ENCODE data around the gene CTNND2. TPM values are rescaled to one million over a fixed set of nuclear protein-coding genes. Genes with fewer than 3 reads are reported as not detected.

CTNND2 gene
- total and polyA plus RNA-seq, 2 donors (not counting 1 experiment from before 2014, with no cell fraction given) = not detected

DNA sequence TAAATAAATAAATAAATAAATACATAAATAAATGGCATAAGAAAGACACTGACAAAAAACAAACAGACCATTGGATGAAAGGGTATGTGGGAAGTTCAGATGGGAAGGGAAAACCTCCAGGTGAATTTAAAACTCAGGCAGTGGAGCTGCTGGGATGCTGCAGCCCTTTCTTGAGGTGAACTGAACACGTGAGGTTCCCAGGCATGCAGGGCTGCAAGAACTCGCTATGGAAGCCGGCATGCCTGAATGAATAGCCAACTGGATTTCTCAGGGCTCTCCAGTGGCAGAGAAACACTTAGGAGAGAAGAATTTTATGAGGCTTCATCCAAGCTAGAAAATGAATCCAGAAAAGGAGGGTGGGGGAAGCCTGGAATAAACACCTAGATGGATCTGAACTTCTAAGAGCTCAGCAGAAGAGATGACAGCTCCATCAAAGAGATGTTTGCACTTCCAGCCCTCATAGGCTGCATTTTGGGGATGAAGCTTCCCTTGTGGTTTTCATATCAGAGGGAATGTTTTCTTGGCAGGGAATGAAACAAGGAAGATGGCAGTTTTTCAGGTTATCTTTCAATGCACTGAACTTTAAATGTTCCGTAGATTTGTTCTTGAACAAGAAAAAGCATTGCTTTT lies 919.0 kb downstream of the CTNND2 start:
- Histone ChIP-seq H3K36me3 (replicated peaks in 1 of 2; ENCODE audit: control extremely low read depth in 1 of 2, control insufficient read depth in 1 of 2, extremely low read depth in 1 of 2, insufficient read depth in 2 of 2, low read length in 1 of 2) (no peaks in the 10 kb centered on the region), H3K27me3 (replicated peaks in 1 of 4; ENCODE audit: control extremely low read depth in 1 of 4, control insufficient read depth in 3 of 4, insufficient read depth in 4 of 4, low read length in 3 of 4) (peaks cover 0 to 29% (median 2%) of the 10 kb centered on the region in 4 experiments), H2AFZ (ENCODE audit: insufficient read depth, low read depth, low read length, poor library complexity, severe bottlenecking) (no peak overlapping the region), H3K9ac (ENCODE audit: low read length) (no peak overlapping the region), H3K79me2 (ENCODE audit: control insufficient read depth, insufficient read depth, low read length) (no peaks in the 10 kb centered on the region), H3K27ac (ENCODE audit: low read length in 2 of 2) (no peak overlapping the region), H3K4me1 (ENCODE audit: control insufficient read depth in 2 of 2, insufficient read depth in 2 of 2, low read length in 2 of 2) (peaks cover 4 to 5% of the 10 kb centered on the region in 2 donors), H3K4me3 (ENCODE audit: control extremely low read depth in 1 of 5, extremely low read depth in 1 of 5, insufficient read depth in 1 of 5, low read depth in 2 of 5, low read length in 4 of 5) (no peak overlapping the region), H3K9me3 (ENCODE audit: control extremely low read depth in 1 of 3, control insufficient read depth in 2 of 3, insufficient read depth in 1 of 3, low read length in 2 of 3) (no peaks in the 10 kb centered on the region), H4K20me1 (ENCODE audit: control insufficient read depth, insufficient read depth, low read length, poor library complexity, severe bottlenecking) (no peaks in the 10 kb centered on the region), H3K4me2 (replicated peaks; ENCODE audit: low read depth, low read length, poor library complexity, severe bottlenecking) (no peak overlapping the region)
- Mint-ChIP-seq H3K27ac (no peak overlapping the region), H3K4me1 (peaks cover 8% of the 10 kb centered on the region), H3K4me3 (no peak overlapping the region), H3K27me3 (peaks cover 30% of the 10 kb centered on the region), H3K9me3 (ENCODE audit: insufficient read depth) (no peaks in the 10 kb centered on the region)
- ChIA-PET POLR2A (no interaction called here), CTCF (no interaction called here)
- intact Hi-C loops (cut with micrococcal nuclease) = no loop called here
- 90% methylated on average over 4 of the region's 4 CpGs for WGBS (ENCODE audit: insufficient coverage)
- TF ChIP-seq EZH2 (IDR thresholded peaks at IDR 0.05; ENCODE audit: borderline replicate concordance, insufficient read depth, low read depth, low read length, poor library complexity, severe bottlenecking) = no peak
- TF ChIP-seq, protein P1, sequence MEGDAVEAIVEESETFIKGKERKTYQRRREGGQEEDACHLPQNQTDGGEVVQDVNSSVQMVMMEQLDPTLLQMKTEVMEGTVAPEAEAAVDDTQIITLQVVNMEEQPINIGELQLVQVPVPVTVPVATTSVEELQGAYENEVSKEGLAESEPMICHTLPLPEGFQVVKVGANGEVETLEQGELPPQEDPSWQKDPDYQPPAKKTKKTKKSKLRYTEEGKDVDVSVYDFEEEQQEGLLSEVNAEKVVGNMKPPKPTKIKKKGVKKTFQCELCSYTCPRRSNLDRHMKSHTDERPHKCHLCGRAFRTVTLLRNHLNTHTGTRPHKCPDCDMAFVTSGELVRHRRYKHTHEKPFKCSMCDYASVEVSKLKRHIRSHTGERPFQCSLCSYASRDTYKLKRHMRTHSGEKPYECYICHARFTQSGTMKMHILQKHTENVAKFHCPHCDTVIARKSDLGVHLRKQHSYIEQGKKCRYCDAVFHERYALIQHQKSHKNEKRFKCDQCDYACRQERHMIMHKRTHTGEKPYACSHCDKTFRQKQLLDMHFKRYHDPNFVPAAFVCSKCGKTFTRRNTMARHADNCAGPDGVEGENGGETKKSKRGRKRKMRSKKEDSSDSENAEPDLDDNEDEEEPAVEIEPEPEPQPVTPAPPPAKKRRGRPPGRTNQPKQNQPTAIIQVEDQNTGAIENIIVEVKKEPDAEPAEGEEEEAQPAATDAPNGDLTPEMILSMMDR (IDR thresholded peaks at IDR 0.05) = no peak
- DNase-seq (no peak), ATAC-seq (ENCODE audit: low read depth) (no peak)

DNA sequence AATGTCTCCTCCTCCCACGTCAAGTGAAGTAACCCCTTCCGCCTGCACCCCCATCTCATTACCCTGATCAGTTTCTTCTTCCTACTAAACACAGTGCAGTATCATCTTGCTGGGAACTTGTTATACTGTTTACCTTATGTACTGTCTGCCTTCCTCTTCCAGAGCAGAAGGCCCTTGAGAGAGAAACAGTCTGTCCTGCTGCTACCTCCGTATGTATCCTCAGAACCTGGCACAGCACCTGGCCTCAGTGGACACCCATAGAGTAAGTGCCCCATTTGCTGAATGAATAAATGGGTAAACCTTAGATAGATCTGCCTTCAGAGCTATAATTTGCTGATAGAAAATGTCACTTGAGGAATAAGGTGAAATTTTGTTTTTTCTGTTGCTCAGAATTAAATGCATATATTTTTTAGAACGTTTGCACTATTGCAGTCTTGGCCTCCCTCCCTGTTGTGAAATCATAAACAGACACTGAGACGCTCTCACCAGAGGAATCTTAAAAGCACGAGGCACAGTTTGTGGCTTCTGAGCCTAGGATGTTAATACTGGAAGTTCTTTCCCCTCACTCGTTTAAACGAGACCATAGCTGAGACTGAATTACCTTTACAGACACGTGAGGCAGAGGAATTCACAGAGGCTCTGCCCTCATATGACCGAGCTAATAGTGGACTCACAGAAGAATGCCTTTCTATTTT lies 920.1 kb downstream of the CTNND2 start:
- Histone ChIP-seq H2AFZ (ENCODE audit: insufficient read depth, low read depth, low read length, poor library complexity, severe bottlenecking) (no peak overlapping the region), H3K9ac (ENCODE audit: low read length) (no peak overlapping the region), H3K4me3 (ENCODE audit: control extremely low read depth in 1 of 5, extremely low read depth in 1 of 5, insufficient read depth in 1 of 5, low read depth in 2 of 5, low read length in 4 of 5) (no peak overlapping the region), H3K4me2 (replicated peaks; ENCODE audit: low read depth, low read length, poor library complexity, severe bottlenecking) (no peak overlapping the region), H3K4me1 (ENCODE audit: control insufficient read depth in 2 of 2, insufficient read depth in 2 of 2, low read length in 2 of 2) (peaks cover 4 to 5% of the 10 kb centered on the region in 2 donors), H4K20me1 (ENCODE audit: control insufficient read depth, insufficient read depth, low read length, poor library complexity, severe bottlenecking) (no peaks in the 10 kb centered on the region), H3K27me3 (replicated peaks in 1 of 4; ENCODE audit: control extremely low read depth in 1 of 4, control insufficient read depth in 3 of 4, insufficient read depth in 4 of 4, low read length in 3 of 4) (peaks cover 0 to 22% (median 2%) of the 10 kb centered on the region in 4 experiments), H3K36me3 (replicated peaks in 1 of 2; ENCODE audit: control extremely low read depth in 1 of 2, control insufficient read depth in 1 of 2, extremely low read depth in 1 of 2, insufficient read depth in 2 of 2, low read length in 1 of 2) (no peaks in the 10 kb centered on the region), H3K79me2 (ENCODE audit: control insufficient read depth, insufficient read depth, low read length) (no peaks in the 10 kb centered on the region), H3K9me3 (ENCODE audit: control extremely low read depth in 1 of 3, control insufficient read depth in 2 of 3, insufficient read depth in 1 of 3, low read length in 2 of 3) (no peaks in the 10 kb centered on the region), H3K27ac (ENCODE audit: low read length in 2 of 2) (no peak overlapping the region)
- ATAC-seq (ENCODE audit: low read depth) (no peak), DNase-seq (no peak)
- ChIA-PET POLR2A (no interaction called here), CTCF (no interaction called here)
- H3K4me3 Mint-ChIP-seq = no peak overlapping the region
- peaks cover 27% of the 10 kb centered on the region for H3K27me3 Mint-ChIP-seq
- intact Hi-C loops (cut with micrococcal nuclease) = no loop called here
- peaks cover 8% of the 10 kb centered on the region for H3K4me1 Mint-ChIP-seq
- no peak overlapping the region for H3K27ac Mint-ChIP-seq
- WGBS (ENCODE audit: insufficient coverage) = 86% methylated on average over 8 of the region's 10 CpGs
- H3K9me3 Mint-ChIP-seq (ENCODE audit: insufficient read depth) = no peaks in the 10 kb centered on the region
- no peak for TF ChIP-seq EZH2 (IDR thresholded peaks at IDR 0.05; ENCODE audit: borderline replicate concordance, insufficient read depth, low read depth, low read length, poor library complexity, severe bottlenecking)
- TF ChIP-seq, protein P1 (IDR thresholded peaks at IDR 0.05) = no peak
